GM18870 (cell line): ENCODE results near the gene NKAIN4.
"Not testable (repeated sequence)": the region's sequence is repeated elsewhere in the genome, so short reads cannot be mapped to it uniquely, and the experiment has no call there.

ENCODE experiments used
- ATAC-seq: cut with Tn5 transposase; IDR thresholded peaks from one replicate; pipeline ENCODE4 v1.9.1; 2021; ENCODE audit warnings: moderate library complexity; ENCODE audit not compliant: unreplicated experiment

The NKAIN4 gene

GRCh38 chr20:63258781-63259180, 4.5 kb upstream of the NKAIN4 start:
- ATAC-seq: no peak

- no peak for ATAC-seq
Measured at GRCh38 chr20:63257629-63258028, 3.4 kb upstream of the NKAIN4 start.

DNA sequence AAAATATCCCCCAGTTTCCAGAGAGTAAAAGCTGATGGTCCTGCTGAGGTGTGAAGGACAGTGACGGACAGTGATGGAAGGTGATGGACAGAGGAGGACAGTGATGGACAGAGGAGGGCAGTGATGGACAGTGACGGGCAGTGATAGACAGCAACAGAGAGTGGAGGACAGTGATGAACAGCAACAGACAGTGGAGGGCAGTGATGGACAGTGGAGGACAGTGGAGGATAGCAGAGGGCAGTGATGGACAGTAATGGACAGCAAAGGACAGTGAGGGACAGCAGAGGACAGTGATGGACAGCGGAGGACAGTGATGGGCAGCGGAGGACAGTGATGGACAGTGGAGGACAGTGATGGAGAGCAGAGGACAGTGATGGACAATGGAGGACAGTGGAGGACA, 2.7 kb upstream of the NKAIN4 start:
- no peak for ATAC-seq

GRCh38 chr20:63255931-63256704, 1.9 kb upstream of the NKAIN4 start:
- ATAC-seq: no peak

GRCh38 chr20:63254606-63255384, 532 bp upstream of the NKAIN4 start:
- no peak for ATAC-seq

GRCh38 chr20:63253438-63254231, 628 bp downstream of the NKAIN4 start:
- ATAC-seq: no peak

GRCh38 chr20:63253065-63253437, 1.2 kb downstream of the NKAIN4 start:
- ATAC-seq: no peak

DNA sequence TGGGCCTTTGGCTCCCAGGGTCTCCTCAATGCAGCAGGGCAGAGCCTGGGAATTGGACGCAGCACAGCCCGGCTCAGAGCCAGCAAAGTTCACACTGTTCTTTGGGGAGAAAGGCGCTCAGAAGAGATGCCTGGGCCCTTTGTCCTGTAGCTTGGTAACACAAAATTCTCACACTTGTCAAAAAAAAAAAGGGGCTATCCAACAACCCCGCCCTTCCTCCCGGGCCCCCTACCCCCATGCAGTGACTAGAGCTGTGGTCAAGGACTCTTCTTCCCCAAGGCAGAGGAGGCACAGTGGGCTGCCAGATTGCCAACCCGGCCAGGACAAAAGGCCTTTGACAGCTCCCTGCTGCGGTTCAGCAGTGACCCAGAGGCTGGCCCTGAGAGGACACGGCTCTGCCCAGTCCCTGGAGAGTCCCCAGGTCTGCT, 2.0 kb downstream of the NKAIN4 start:
- ATAC-seq: no peak

GRCh38 chr20:63251350-63251749, 2.9 kb downstream of the NKAIN4 start:
- not testable (repeated sequence) for ATAC-seq

- ATAC-seq: no peak
Measured at GRCh38 chr20:63249891-63250290, 4.4 kb downstream of the NKAIN4 start.

DNA sequence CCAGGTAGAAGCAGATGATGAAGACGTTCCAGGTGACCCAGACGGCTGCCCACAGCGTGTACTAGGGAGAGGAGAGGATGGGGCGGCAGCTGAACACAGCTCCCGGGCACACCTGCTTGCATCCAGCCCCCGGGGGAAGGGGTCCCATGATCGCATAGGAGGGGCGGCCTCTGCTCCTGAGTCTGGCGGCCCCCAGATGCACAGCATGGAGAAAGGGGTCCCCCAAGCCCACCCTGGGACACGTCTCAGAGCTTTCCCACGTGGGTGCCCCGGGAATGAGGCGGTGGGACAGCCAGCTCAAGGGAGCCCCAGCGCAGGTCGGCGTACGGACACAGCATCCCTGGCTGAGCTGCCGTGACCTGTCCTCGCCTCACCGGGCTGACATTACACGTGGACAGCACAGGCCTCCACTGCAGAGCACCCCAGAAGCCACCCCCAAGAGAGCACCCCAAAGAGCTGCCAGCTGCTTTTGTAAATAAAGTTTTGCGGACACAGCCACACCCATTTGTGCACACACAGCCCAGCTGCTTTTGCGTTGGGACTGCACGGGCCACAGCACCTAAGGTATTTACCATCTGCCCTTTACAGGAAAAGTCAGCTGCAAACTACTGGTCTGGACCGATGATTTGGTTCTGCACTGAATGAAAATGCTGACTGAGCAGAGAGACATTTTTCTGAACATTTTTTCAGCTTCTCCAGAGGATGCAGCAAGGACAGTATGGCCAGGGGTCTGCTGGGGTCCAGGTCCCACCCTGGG, 5.2 kb downstream of the NKAIN4 start:
- no peak for ATAC-seq

GRCh38 chr20:63247671-63248228, 6.5 kb downstream of the NKAIN4 start:
- no peak for ATAC-seq

DNA sequence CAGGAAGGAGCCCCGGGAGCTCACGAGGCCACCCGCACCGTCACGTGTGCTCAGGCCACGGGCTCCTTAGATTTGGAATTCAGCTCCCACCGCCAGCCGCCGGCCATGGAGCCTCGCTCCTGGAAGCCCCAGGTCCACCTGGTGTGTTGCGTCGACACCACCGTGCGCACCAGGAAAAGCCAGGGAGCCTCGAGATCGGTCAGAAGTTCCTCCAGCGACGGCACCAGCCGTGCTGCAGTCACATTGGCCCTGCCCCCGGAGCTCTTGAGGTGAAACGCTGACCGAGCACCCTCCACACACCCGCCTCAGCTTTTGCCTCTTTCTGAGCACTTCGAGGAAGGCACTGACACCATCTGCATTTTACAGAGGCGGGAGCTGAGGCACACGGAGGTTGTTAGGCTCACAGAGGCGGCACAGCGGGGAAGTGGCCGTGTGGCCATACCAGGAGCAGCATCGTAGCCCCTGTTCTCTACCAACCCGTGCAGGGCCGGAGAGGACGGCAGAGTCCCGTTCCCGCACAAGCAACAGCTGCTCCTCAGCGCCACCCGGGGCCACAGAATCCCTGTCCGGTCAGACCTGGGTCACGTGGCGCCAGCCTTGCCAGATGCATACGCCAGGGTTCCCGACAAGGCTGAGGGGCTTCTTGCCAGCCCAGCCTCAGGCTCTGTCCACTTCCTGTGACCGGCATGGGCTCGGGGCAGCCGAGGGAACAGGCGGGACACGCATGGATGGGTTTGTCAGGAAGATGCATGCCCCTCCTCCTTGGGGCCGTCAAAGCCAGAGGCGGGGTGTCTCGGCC, 7.6 kb downstream of the NKAIN4 start:
- ATAC-seq: no peak

- no peak for ATAC-seq
Measured at GRCh38 chr20:63244468-63244867, 9.8 kb downstream of the NKAIN4 start.

- no peak for ATAC-seq
Measured at GRCh38 chr20:63243604-63244247, 10.5 kb downstream of the NKAIN4 start.

GRCh38 chr20:63242736-63243135, 11.5 kb downstream of the NKAIN4 start:
- ATAC-seq: no peak

GRCh38 chr20:63241272-63241671, 13.0 kb downstream of the NKAIN4 start:
- ATAC-seq: no peak

DNA sequence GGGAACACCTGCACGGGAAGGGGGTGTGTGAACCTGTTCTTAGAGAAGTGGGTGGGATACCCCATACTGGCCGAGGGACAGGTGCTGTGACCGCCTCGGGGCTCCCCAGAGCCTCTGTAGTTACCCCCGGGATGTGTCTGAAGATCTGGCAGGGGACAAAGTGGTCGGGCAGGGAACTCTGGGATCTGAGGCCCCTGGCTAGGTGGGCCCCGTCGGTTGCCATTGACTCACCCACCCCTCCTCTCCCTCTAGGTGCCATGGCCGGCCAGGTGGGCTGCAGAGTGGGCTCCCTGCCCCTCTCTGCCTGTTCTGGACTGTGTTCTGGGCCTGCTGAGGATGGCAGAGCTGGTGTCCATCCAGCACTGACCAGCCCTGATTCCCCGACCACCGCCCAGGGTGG, 14.3 kb downstream of the NKAIN4 start:
- no peak for ATAC-seq

DNA sequence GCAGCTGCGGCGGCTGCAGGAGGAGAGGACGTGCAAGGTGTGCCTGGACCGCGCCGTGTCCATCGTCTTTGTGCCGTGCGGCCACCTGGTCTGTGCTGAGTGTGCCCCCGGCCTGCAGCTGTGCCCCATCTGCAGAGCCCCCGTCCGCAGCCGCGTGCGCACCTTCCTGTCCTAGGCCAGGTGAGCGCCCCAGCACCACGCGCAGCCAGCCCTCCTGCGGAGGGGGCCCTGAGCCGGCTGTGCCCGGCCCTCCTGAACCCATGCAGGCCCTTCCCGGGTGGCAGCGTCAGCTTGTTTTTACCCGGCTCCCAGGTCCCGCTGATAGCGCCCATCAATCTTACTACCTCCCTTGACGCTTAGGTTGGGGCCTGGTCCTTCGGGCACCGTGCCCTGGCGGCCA, 14.8 kb downstream of the NKAIN4 start:
- ATAC-seq: no peak
